ENCODE measurements around the gene UNC13B.
"Not testable (repeated sequence)": the region's sequence is repeated elsewhere in the genome, so short reads cannot be mapped to it uniquely, and the experiment has no call there.

UNC13B gene

GRCh38 chr9:35163413-35163812, 1.6 kb downstream of the UNC13B start:
- Histone ChIP-seq H3K4me1 (ENCODE audit: control insufficient read depth in 5 of 5, insufficient read depth in 5 of 5, low read length in 5 of 5) (peaks cover 0 to 22% (median 17%) of the 10 kb centered on the region in 5 donors), H3K36me3 (ENCODE audit: control insufficient read depth in 5 of 5, insufficient read depth in 5 of 5, low read length in 5 of 5) (no peaks in the 10 kb centered on the region), H3K27ac (ENCODE audit: low read depth, low read length) (no peak overlapping the region), H3K9ac (ENCODE audit: low read length in 5 of 5) (peak overlapping the region in 1 of 5 donors; percentile 39), H3K27me3 (ENCODE audit: control insufficient read depth in 5 of 5, insufficient read depth in 4 of 5, low read length in 5 of 5) (no peaks in the 10 kb centered on the region), H3K9me3 (ENCODE audit: control insufficient read depth in 5 of 5, low read length in 5 of 5) (no peaks in the 10 kb centered on the region), H3K4me3 (ENCODE audit: low read depth in 1 of 5, low read length in 5 of 5) (peak overlapping the region in 1 of 5 donors; percentile 84)

GRCh38 chr9:35164711-35165110, 2.9 kb downstream of the UNC13B start:
- peaks cover 0 to 22% (median 17%) of the 10 kb centered on the region in 5 donors for H3K4me1 ChIP-seq (ENCODE audit: control insufficient read depth in 5 of 5, insufficient read depth in 5 of 5, low read length in 5 of 5)
- no peak overlapping the region for H3K4me3 ChIP-seq (ENCODE audit: low read depth in 1 of 5, low read length in 5 of 5)
- H3K9me3 ChIP-seq (ENCODE audit: control insufficient read depth in 5 of 5, low read length in 5 of 5) = no peaks in the 10 kb centered on the region
- no peak overlapping the region for H3K9ac ChIP-seq (ENCODE audit: low read length in 5 of 5)
- no peaks in the 10 kb centered on the region for H3K36me3 ChIP-seq (ENCODE audit: control insufficient read depth in 5 of 5, insufficient read depth in 5 of 5, low read length in 5 of 5)
- H3K27me3 ChIP-seq (ENCODE audit: control insufficient read depth in 5 of 5, insufficient read depth in 4 of 5, low read length in 5 of 5) = no peaks in the 10 kb centered on the region
- no peak overlapping the region for H3K27ac ChIP-seq (ENCODE audit: low read depth, low read length)

- H3K36me3 ChIP-seq (ENCODE audit: control insufficient read depth in 5 of 5, insufficient read depth in 5 of 5, low read length in 5 of 5); H3K9me3 ChIP-seq (ENCODE audit: control insufficient read depth in 5 of 5, low read length in 5 of 5); H3K9ac ChIP-seq (ENCODE audit: low read length in 5 of 5); H3K27me3 ChIP-seq (ENCODE audit: control insufficient read depth in 5 of 5, insufficient read depth in 4 of 5, low read length in 5 of 5); H3K27ac ChIP-seq (ENCODE audit: low read depth, low read length); H3K4me3 ChIP-seq (ENCODE audit: low read depth in 1 of 5, low read length in 5 of 5): not testable (repeated sequence)
- H3K4me1 ChIP-seq (ENCODE audit: control insufficient read depth in 5 of 5, insufficient read depth in 5 of 5, low read length in 5 of 5) = peaks cover 0 to 14% (median 11%) of the 10 kb centered on the region in 5 donors
These were observed 5.6 kb downstream of the UNC13B start for GRCh38 chr9:35167429-35167828.

- H3K9me3 ChIP-seq (ENCODE audit: control insufficient read depth in 5 of 5, low read length in 5 of 5) = no peaks in the 10 kb centered on the region
- H3K4me1 ChIP-seq (ENCODE audit: control insufficient read depth in 5 of 5, insufficient read depth in 5 of 5, low read length in 5 of 5) = peaks cover 0 to 2% (median 0%) of the 10 kb centered on the region in 5 donors
- H3K9ac ChIP-seq (ENCODE audit: low read length in 5 of 5) = no peak overlapping the region
- no peaks in the 10 kb centered on the region for H3K27me3 ChIP-seq (ENCODE audit: control insufficient read depth in 5 of 5, insufficient read depth in 4 of 5, low read length in 5 of 5)
- no peak overlapping the region for H3K27ac ChIP-seq (ENCODE audit: low read depth, low read length)
- no peaks in the 10 kb centered on the region for H3K36me3 ChIP-seq (ENCODE audit: control insufficient read depth in 5 of 5, insufficient read depth in 5 of 5, low read length in 5 of 5)
- no peak overlapping the region for H3K4me3 ChIP-seq (ENCODE audit: low read depth in 1 of 5, low read length in 5 of 5)
These were observed 7.2 kb downstream of the UNC13B start for GRCh38 chr9:35168963-35169362.

- no peaks in the 10 kb centered on the region for H3K27me3 ChIP-seq (ENCODE audit: control insufficient read depth in 5 of 5, insufficient read depth in 4 of 5, low read length in 5 of 5)
- no peak overlapping the region for H3K27ac ChIP-seq (ENCODE audit: low read depth, low read length)
- peaks cover 0 to 2% (median 0%) of the 10 kb centered on the region in 5 donors for H3K4me1 ChIP-seq (ENCODE audit: control insufficient read depth in 5 of 5, insufficient read depth in 5 of 5, low read length in 5 of 5)
- H3K9ac ChIP-seq (ENCODE audit: low read length in 5 of 5) = no peak overlapping the region
- no peaks in the 10 kb centered on the region for H3K9me3 ChIP-seq (ENCODE audit: control insufficient read depth in 5 of 5, low read length in 5 of 5)
- H3K36me3 ChIP-seq (ENCODE audit: control insufficient read depth in 5 of 5, insufficient read depth in 5 of 5, low read length in 5 of 5) = no peaks in the 10 kb centered on the region
- H3K4me3 ChIP-seq (ENCODE audit: low read depth in 1 of 5, low read length in 5 of 5) = no peak overlapping the region
These were observed 11.1 kb downstream of the UNC13B start for GRCh38 chr9:35172878-35173277.

GRCh38 chr9:35177520-35177919, 15.7 kb downstream of the UNC13B start:
- Histone ChIP-seq H3K4me3 (ENCODE audit: low read depth in 1 of 5, low read length in 5 of 5) (no peak overlapping the region), H3K27me3 (ENCODE audit: control insufficient read depth in 5 of 5, insufficient read depth in 4 of 5, low read length in 5 of 5) (no peaks in the 10 kb centered on the region), H3K27ac (ENCODE audit: low read depth, low read length) (no peak overlapping the region), H3K4me1 (ENCODE audit: control insufficient read depth in 5 of 5, insufficient read depth in 5 of 5, low read length in 5 of 5) (peaks cover 0 to 2% (median 0%) of the 10 kb centered on the region in 5 donors), H3K9me3 (ENCODE audit: control insufficient read depth in 5 of 5, low read length in 5 of 5) (no peaks in the 10 kb centered on the region), H3K36me3 (ENCODE audit: control insufficient read depth in 5 of 5, insufficient read depth in 5 of 5, low read length in 5 of 5) (no peaks in the 10 kb centered on the region), H3K9ac (ENCODE audit: low read length in 5 of 5) (no peak overlapping the region)

GRCh38 chr9:35179347-35180280, 17.8 kb downstream of the UNC13B start:
- H3K27ac ChIP-seq (ENCODE audit: low read depth, low read length) = no peak overlapping the region
- no peak overlapping the region for H3K4me3 ChIP-seq (ENCODE audit: low read depth in 1 of 5, low read length in 5 of 5)
- no peak overlapping the region for H3K9ac ChIP-seq (ENCODE audit: low read length in 5 of 5)
- no peaks in the 10 kb centered on the region for H3K4me1 ChIP-seq (ENCODE audit: control insufficient read depth in 5 of 5, insufficient read depth in 5 of 5, low read length in 5 of 5)
- no peaks in the 10 kb centered on the region for H3K9me3 ChIP-seq (ENCODE audit: control insufficient read depth in 5 of 5, low read length in 5 of 5)
- no peaks in the 10 kb centered on the region for H3K36me3 ChIP-seq (ENCODE audit: control insufficient read depth in 5 of 5, insufficient read depth in 5 of 5, low read length in 5 of 5)
- H3K27me3 ChIP-seq (ENCODE audit: control insufficient read depth in 5 of 5, insufficient read depth in 4 of 5, low read length in 5 of 5) = no peaks in the 10 kb centered on the region

GRCh38 chr9:35180801-35181200, 19.0 kb downstream of the UNC13B start:
- Histone ChIP-seq H3K9ac (ENCODE audit: low read length in 5 of 5) (no peak overlapping the region), H3K36me3 (ENCODE audit: control insufficient read depth in 5 of 5, insufficient read depth in 5 of 5, low read length in 5 of 5) (no peaks in the 10 kb centered on the region)

GRCh38 chr9:35182401-35182800, 20.6 kb downstream of the UNC13B start:
- not testable (repeated sequence) for H3K9ac ChIP-seq (ENCODE audit: low read length in 5 of 5); H3K4me1 ChIP-seq (ENCODE audit: control insufficient read depth in 5 of 5, insufficient read depth in 5 of 5, low read length in 5 of 5); H3K36me3 ChIP-seq (ENCODE audit: control insufficient read depth in 5 of 5, insufficient read depth in 5 of 5, low read length in 5 of 5); H3K27ac ChIP-seq (ENCODE audit: low read depth, low read length); H3K4me3 ChIP-seq (ENCODE audit: low read depth in 1 of 5, low read length in 5 of 5); H3K9me3 ChIP-seq (ENCODE audit: control insufficient read depth in 5 of 5, low read length in 5 of 5); H3K27me3 ChIP-seq (ENCODE audit: control insufficient read depth in 5 of 5, insufficient read depth in 4 of 5, low read length in 5 of 5)

More at GRCh38 chr9:35180801-35181200, 19.0 kb downstream of the UNC13B start:
- no peak overlapping the region for H3K4me3 ChIP-seq (ENCODE audit: low read depth in 1 of 5, low read length in 5 of 5)
- no peaks in the 10 kb centered on the region for H3K4me1 ChIP-seq (ENCODE audit: control insufficient read depth in 5 of 5, insufficient read depth in 5 of 5, low read length in 5 of 5)
- no peak overlapping the region for H3K27ac ChIP-seq (ENCODE audit: low read depth, low read length)
- no peaks in the 10 kb centered on the region for H3K9me3 ChIP-seq (ENCODE audit: control insufficient read depth in 5 of 5, low read length in 5 of 5)
- H3K27me3 ChIP-seq (ENCODE audit: control insufficient read depth in 5 of 5, insufficient read depth in 4 of 5, low read length in 5 of 5) = no peaks in the 10 kb centered on the region

- H3K4me1 ChIP-seq (ENCODE audit: control insufficient read depth in 5 of 5, insufficient read depth in 5 of 5, low read length in 5 of 5); H3K27me3 ChIP-seq (ENCODE audit: control insufficient read depth in 5 of 5, insufficient read depth in 4 of 5, low read length in 5 of 5); H3K27ac ChIP-seq (ENCODE audit: low read depth, low read length): not testable (repeated sequence)
These were observed 21.4 kb downstream of the UNC13B start for GRCh38 chr9:35182996-35183754.

More at GRCh38 chr9:35182996-35183754, 21.4 kb downstream of the UNC13B start:
- not testable (repeated sequence) for H3K36me3 ChIP-seq (ENCODE audit: control insufficient read depth in 5 of 5, insufficient read depth in 5 of 5, low read length in 5 of 5); H3K9ac ChIP-seq (ENCODE audit: low read length in 5 of 5); H3K4me3 ChIP-seq (ENCODE audit: low read depth in 1 of 5, low read length in 5 of 5); H3K9me3 ChIP-seq (ENCODE audit: control insufficient read depth in 5 of 5, low read length in 5 of 5)

Measured in subcutaneous abdominal adipose tissue (tissue), 5 donors.